Measurements from ENCODE around the gene SCAMP5. TPM values are rescaled to one million over a fixed set of nuclear protein-coding genes. Genes with fewer than 3 reads are reported as not detected.

Gene SCAMP5
- total RNA-seq, 6 experiments from 2014 or later, result 0.53 to 15.7 (median 7.7) TPM

GRCh38 chr15:75065467-75065850 is 70.1 kb downstream of the SCAMP5 start:
- intact Hi-C loops (cut with DNase I), result no loop called here
- no peak for ATAC-seq
- Histone ChIP-seq H3K27ac (no peak overlapping the region), H3K9me3 (no peaks in the 10 kb centered on the region), H3K4me3 (no peak overlapping the region), H3K27me3 (no peaks in the 10 kb centered on the region), H3K4me1 (no peaks in the 10 kb centered on the region), H3K36me3 (no peaks in the 10 kb centered on the region)
- 88% methylated on average over 1 of the region's 1 CpG for WGBS (ENCODE audit: insufficient coverage, low coverage, low lambda C conversion rate, missing lambda C conversion rate)
- no peak for TF ChIP-seq POLR2A (IDR thresholded peaks at IDR 0.05)
- TF ChIP-seq CTCF (IDR thresholded peaks at IDR 0.05), result no peak
- DNase-seq, result no peak

- intact Hi-C loops (cut with DNase I), result no loop called here
- ATAC-seq (no peak), DNase-seq (no peak)
- no peak overlapping the region for H3K27ac ChIP-seq
- H3K4me1 ChIP-seq, result no peaks in the 10 kb centered on the region
- 58% methylated on average over 3 of the region's 6 CpGs for WGBS (ENCODE audit: insufficient coverage, low coverage, low lambda C conversion rate, missing lambda C conversion rate)
- H3K9me3 ChIP-seq, result no peaks in the 10 kb centered on the region
- no peaks in the 10 kb centered on the region for H3K36me3 ChIP-seq
- H3K4me3 ChIP-seq, result no peak overlapping the region
- TF ChIP-seq POLR2A (IDR thresholded peaks at IDR 0.05) (no peak), CTCF (IDR thresholded peaks at IDR 0.05) (no peak)
- no peaks in the 10 kb centered on the region for H3K27me3 ChIP-seq
Measured at GRCh38 chr15:75065851-75066509, 70.6 kb downstream of the SCAMP5 start.

GRCh38 chr15:75067123-75067830 is 71.9 kb downstream of the SCAMP5 start:
- 68% methylated on average over 3 of the region's 3 CpGs for WGBS (ENCODE audit: insufficient coverage, low coverage, low lambda C conversion rate, missing lambda C conversion rate)
- Histone ChIP-seq H3K4me3 (no peak overlapping the region), H3K9me3 (no peaks in the 10 kb centered on the region), H3K27ac (no peak overlapping the region), H3K4me1 (no peaks in the 10 kb centered on the region), H3K36me3 (no peaks in the 10 kb centered on the region), H3K27me3 (no peaks in the 10 kb centered on the region)
- intact Hi-C loops (cut with DNase I), result no loop called here
- DNase-seq (no peak), ATAC-seq (no peak)
- no peak for TF ChIP-seq POLR2A (IDR thresholded peaks at IDR 0.05)
- TF ChIP-seq CTCF (IDR thresholded peaks at IDR 0.05), result no peak

- ATAC-seq (no peak), DNase-seq (no peak)
- H3K27ac ChIP-seq, result no peak overlapping the region
- H3K27me3 ChIP-seq, result no peaks in the 10 kb centered on the region
- H3K4me3 ChIP-seq, result no peak overlapping the region
- H3K36me3 ChIP-seq, result no peaks in the 10 kb centered on the region
- TF ChIP-seq POLR2A (IDR thresholded peaks at IDR 0.05) (no peak), CTCF (IDR thresholded peaks at IDR 0.05) (no peak)
- H3K4me1 ChIP-seq, result no peaks in the 10 kb centered on the region
- H3K9me3 ChIP-seq, result no peaks in the 10 kb centered on the region
- intact Hi-C loops (cut with DNase I), result no loop called here
Measured at GRCh38 chr15:75068748-75069147, 73.4 kb downstream of the SCAMP5 start.

Measured in right lobe of liver (tissue), 6 donors.